ENCODE results near the gene GSTCD.

GSTCD gene

GRCh38 chr4:105896461-105896942, 187.9 kb downstream of the GSTCD start:
- DNase-seq: no peak
